Spleen (tissue), 7 donors: ENCODE data around the gene HOTAIR.

Source experiments
- CTCF ChIP-seq, 11 experiments: fragments of 200-600 bp in 7 of 11; fragments of 450-650 bp in 4 of 11; sonication (generic) in 4 of 11; IDR thresholded peaks in 8 of 11; conservative IDR thresholded peaks in 3 of 11; 1 replicate in 7 of 11; 2 replicates in 4 of 11; pipeline versions ENCODE4 v1.4.0 to v1.8.0; 2016 to 2021; ENCODE audit warnings: antibody characterized with exemption in 11 of 11, inconsistent platforms in 4 of 11, mild to moderate bottlenecking in 1 of 11
- POLR2A ChIP-seq, 3 donors: fragments of 450-650 bp; IDR thresholded peaks; one replicate each; pipeline ENCODE4 v1.5.1; 2017; ENCODE audit warnings: antibody characterized with exemption in 3 of 3, mild to moderate bottlenecking in 1 of 3
- donor health status: DM: no; HTN: no; CAD: no; lungs with moderate emphysema.
- donor health status: DM: no; HTN: no; CAD: no.
- donor health status: DM: no; HTN: no; CAD: no.

- TF ChIP-seq POLR2A (IDR thresholded peaks at IDR 0.05): no peak
- TF ChIP-seq CTCF (IDR thresholded peaks at IDR 0.05 in 8 of 11, conservative IDR thresholded peaks at IDR 0.05 in 3 of 11): no peak
Observed at GRCh38 chr12:53964315-53964713, 10.4 kb downstream of the HOTAIR start.
